Keratinocyte (primary cell): ENCODE results near the gene TMEM135. TPM values are rescaled to one million over a fixed set of nuclear protein-coding genes. Genes with fewer than 3 reads are reported as not detected.

Experiments
- DNase-seq: peaks from one replicate; pipeline ENCODE4 v3.0.0-alpha.2; 2011; ENCODE audit warnings: low read depth, missing footprints, low spot score
- FAIRE-seq: peaks from 2 replicates; lab custom pipeline; 2011; peaks lifted over from hg19 to GRCh38; lab: Jason Lieb, UNC
- H2AFZ ChIP-seq: 2 replicates; pipeline ENCODE4 v1.6.0; 2012; ENCODE audit warnings: low read length, control low read depth, inconsistent platforms; ENCODE audit not compliant: control insufficient read depth
- H3K27ac ChIP-seq: 2 replicates; pipeline ENCODE4 v1.5.1; 2011; ENCODE audit warnings: low read length; ENCODE audit not compliant: control insufficient read depth, insufficient read depth
- H3K27me3 ChIP-seq: 3 replicates; pipeline ENCODE4 v1.6.0; 2011; ENCODE audit warnings: low read length; ENCODE audit not compliant: control insufficient read depth, insufficient read depth; ENCODE audit errors: extremely low read depth
- H3K36me3 ChIP-seq, 2 experiments: 2 replicates in 1 of 2; 3 replicates in 1 of 2; pipeline ENCODE4 v1.5.1; 2011; ENCODE audit warnings: low read length in 2 of 2, mild to moderate bottlenecking in 1 of 2; ENCODE audit not compliant: control insufficient read depth in 2 of 2, insufficient read depth in 2 of 2; ENCODE audit errors: extremely low read depth in 1 of 2
- H3K4me1 ChIP-seq: 3 replicates; pipeline ENCODE4 v1.5.1; 2011; ENCODE audit warnings: low read length; ENCODE audit not compliant: control insufficient read depth, insufficient read depth; ENCODE audit errors: extremely low read depth
- H3K4me2 ChIP-seq: 3 replicates; pipeline ENCODE4 v1.6.0; 2011; ENCODE audit warnings: low read depth, low read length; ENCODE audit not compliant: control insufficient read depth, insufficient read depth; ENCODE audit errors: extremely low read depth
- H3K4me3 ChIP-seq, 3 experiments: fragments of 200-600 bp in 1 of 3; sonication (generic) in 1 of 3; 2 replicates in 2 of 3; 3 replicates in 1 of 3; pipeline ENCODE4 v1.5.1; 2011 to 2016; ENCODE audit warnings: low read length in 3 of 3, mild to moderate bottlenecking in 3 of 3, control low read depth in 2 of 3, inconsistent platforms in 1 of 3, low read depth in 1 of 3, mixed read lengths in 1 of 3, mixed run types in 1 of 3, moderate library complexity in 1 of 3; ENCODE audit not compliant: control insufficient read depth in 2 of 3, insufficient read depth in 2 of 3; ENCODE audit errors: extremely low read depth in 1 of 3
- H3K79me2 ChIP-seq: 2 replicates; pipeline ENCODE4 v1.6.0; 2012; ENCODE audit warnings: low read length; ENCODE audit not compliant: control insufficient read depth, insufficient read depth
- H3K9ac ChIP-seq: 3 replicates; pipeline ENCODE4 v1.6.0; 2011; ENCODE audit warnings: low read length; ENCODE audit not compliant: control insufficient read depth, insufficient read depth; ENCODE audit errors: extremely low read depth
- H3K9me1 ChIP-seq: 3 replicates; pipeline ENCODE4 v1.6.0; 2011; ENCODE audit warnings: low read length; ENCODE audit not compliant: control insufficient read depth, insufficient read depth; ENCODE audit errors: extremely low read depth
- H3K9me3 ChIP-seq: 2 replicates; pipeline ENCODE4 v1.5.1; 2012; ENCODE audit warnings: low read depth, low read length; ENCODE audit not compliant: control insufficient read depth
- H4K20me1 ChIP-seq: 3 replicates; pipeline ENCODE4 v1.6.0; 2011; ENCODE audit warnings: low read length; ENCODE audit not compliant: control insufficient read depth, insufficient read depth; ENCODE audit errors: extremely low read depth
- CTCF ChIP-seq, 3 experiments: IDR thresholded peaks in 1 of 3; conservative IDR thresholded peaks in 1 of 3; optimal IDR thresholded peaks in 1 of 3; 2 replicates in 2 of 3; 3 replicates in 1 of 3; pipeline versions ENCODE3 to v1.5.1; 2011; ENCODE audit warnings: low read length in 3 of 3, mild to moderate bottlenecking in 3 of 3, moderate library complexity in 2 of 3, control low read depth in 1 of 3, inconsistent platforms in 1 of 3; ENCODE audit not compliant: insufficient read depth in 2 of 3; ENCODE audit errors: extremely low read depth in 1 of 3
- EZH2 ChIP-seq: IDR thresholded peaks from one replicate; pipeline ENCODE4 v1.6.1; 2012; ENCODE audit warnings: inconsistent platforms, mild to moderate bottlenecking, low read length, moderate library complexity
- dilution Hi-C: fragments of 300-500 bp; cut with MboI; formaldehyde crosslinking; loops from one replicate; pipeline ENCODE4 v1.7.0; 2020; ENCODE audit warnings: low sequenced_read_pairs; ENCODE audit not compliant: extremely low pct_ligation_motif_present
- polyA plus RNA-seq, 5 experiments: library from polyadenylated mRNA; depleted of rRNA in 3 of 5; stranded (reverse) in 3 of 5; stranded (forward) in 1 of 5; unstranded in 1 of 5; fragments of >200 nt; gene quantifications; 1 replicate in 1 of 5; 2 replicates in 3 of 5; 3 replicates in 1 of 5; pipeline versions ENCODE4 v1.2.1 to v1.2.3, GENCODE V29; 2011 to 2012; ENCODE audit warnings: missing spikeins in 2 of 5, low read depth in 1 of 5, low replicate concordance in 1 of 5

Gene TMEM135
- polyA plus RNA-seq, 1 donor (not counting 4 experiments of a cell fraction or from before 2014, with no cell fraction given): 15.0 TPM

GRCh38 chr11:87194985-87195820, 157.5 kb downstream of the TMEM135 start:
- dilution Hi-C loops: no loop called here
- H3K4me2 ChIP-seq: no peak overlapping the region
- DNase-seq (no peak), FAIRE-seq (no peak)
- H3K9me3 ChIP-seq: no peaks in the 10 kb centered on the region
- no peak for TF ChIP-seq EZH2
- TF ChIP-seq CTCF (optimal IDR thresholded peaks at IDR 0.05 in 1 of 3, IDR thresholded peaks at IDR 0.05 in 1 of 3, conservative IDR thresholded peaks at IDR 0.05 in 1 of 3; ENCODE audit: extremely low read depth in 1 of 3, insufficient read depth in 2 of 3, low read length in 3 of 3): no peak
- H3K79me2 ChIP-seq: no peaks in the 10 kb centered on the region
- H4K20me1 ChIP-seq: no peaks in the 10 kb centered on the region
- no peak overlapping the region for H3K9ac ChIP-seq
- no peak overlapping the region for H2AFZ ChIP-seq
- no peak overlapping the region for H3K27ac ChIP-seq
- H3K4me1 ChIP-seq: no peaks in the 10 kb centered on the region
- H3K9me1 ChIP-seq: no peaks in the 10 kb centered on the region
- H3K4me3 ChIP-seq: no peak overlapping the region
- no peaks in the 10 kb centered on the region for H3K36me3 ChIP-seq
- no peaks in the 10 kb centered on the region for H3K27me3 ChIP-seq

- no peaks in the 10 kb centered on the region for H3K4me1 ChIP-seq
- no peak overlapping the region for H3K9ac ChIP-seq
- no peak for DNase-seq
- no peak for TF ChIP-seq EZH2
- no peak for TF ChIP-seq CTCF (optimal IDR thresholded peaks at IDR 0.05 in 1 of 3, IDR thresholded peaks at IDR 0.05 in 1 of 3, conservative IDR thresholded peaks at IDR 0.05 in 1 of 3; ENCODE audit: extremely low read depth in 1 of 3, insufficient read depth in 2 of 3, low read length in 3 of 3)
- FAIRE-seq: no peak
- H3K79me2 ChIP-seq: no peaks in the 10 kb centered on the region
- H3K9me3 ChIP-seq: no peaks in the 10 kb centered on the region
- no peaks in the 10 kb centered on the region for H3K9me1 ChIP-seq
- H2AFZ ChIP-seq: no peak overlapping the region
- dilution Hi-C loops: no loop called here
- H3K4me3 ChIP-seq: no peak overlapping the region
- H3K27ac ChIP-seq: no peak overlapping the region
- H3K4me2 ChIP-seq: no peak overlapping the region
- no peaks in the 10 kb centered on the region for H3K27me3 ChIP-seq
- H4K20me1 ChIP-seq: no peaks in the 10 kb centered on the region
- no peaks in the 10 kb centered on the region for H3K36me3 ChIP-seq
Measured at GRCh38 chr11:87198266-87198881, 160.6 kb downstream of the TMEM135 start.
